PC-9 (cell line): ENCODE data around the gene SPEG. TPM values are rescaled to one million over a fixed set of nuclear protein-coding genes. Genes with fewer than 3 reads are reported as not detected.

Experiments used
- BruUV-seq: library from RNA; stranded (reverse); fragments of 400-500 nt; replicated peaks from 2 replicates; lab custom pipeline; 2021; lab: Mats Ljungman, UMichigan
- CTCF ChIA-PET: fragments of 300-600 bp; sonication (Branson Sonifier 250); formaldehyde crosslinking; loops from one replicate; lab custom pipeline; 2022; ENCODE audit warnings: antibody characterized with exemption; lab: Charles Lee
- POLR2A ChIA-PET: fragments of 300-600 bp; sonication (Branson Sonifier 250); formaldehyde crosslinking; loops from one replicate; lab custom pipeline; 2022; ENCODE audit warnings: antibody characterized with exemption; ENCODE audit not compliant: unreplicated experiment; lab: Charles Lee
- DNase-seq, 2 experiments: peaks; one replicate each; pipeline versions ENCODE4 v3.0.0 to v3.0.0-alpha.2; 2015 to 2022; ENCODE audit warnings: mixed read lengths in 1 of 2
- H2AFZ ChIP-seq: fragments of 200-600 bp; sonication (generic); 2 replicates; pipeline ENCODE4 v1.8.1; 2017; ENCODE audit warnings: antibody characterized with exemption
- H3F3A ChIP-seq: fragments of 200-600 bp; sonication (generic); 2 replicates; pipeline ENCODE4 v1.8.1; 2017; ENCODE audit warnings: antibody characterized with exemption, mild to moderate bottlenecking, low read depth; ENCODE audit not compliant: insufficient read depth
- H3K27ac ChIP-seq: fragments of 200-600 bp; sonication (generic); 2 replicates; pipeline ENCODE4 v1.6.1; 2016; ENCODE audit warnings: mixed run types
- H3K27me3 ChIP-seq: fragments of 200-600 bp; sonication (generic); 2 replicates; pipeline ENCODE4 v1.6.1; 2016; ENCODE audit warnings: low read depth, mixed run types; ENCODE audit not compliant: insufficient read depth
- H3K36me3 ChIP-seq: fragments of 200-600 bp; sonication (generic); 2 replicates; pipeline ENCODE4 v1.6.1; 2016; ENCODE audit warnings: low read depth, mixed run types
- H3K4me1 ChIP-seq: fragments of 200-600 bp; sonication (generic); replicated peaks from 2 replicates; pipeline ENCODE4 v1.6.1; 2016; ENCODE audit warnings: mixed run types; ENCODE audit not compliant: insufficient read depth
- H3K4me2 ChIP-seq: fragments of 200-600 bp; sonication (generic); 2 replicates; pipeline ENCODE4 v1.6.1; 2017; ENCODE audit warnings: mixed run types
- H3K4me3 ChIP-seq: fragments of 200-600 bp; sonication (generic); 2 replicates; pipeline ENCODE4 v1.6.1; 2016; ENCODE audit warnings: mixed run types
- H3K79me2 ChIP-seq: fragments of 200-600 bp; sonication (generic); 2 replicates; pipeline ENCODE4 v1.6.1; 2017; ENCODE audit warnings: low read depth, mixed run types
- H3K9me2 ChIP-seq: fragments of 200-600 bp; sonication (generic); 2 replicates; pipeline ENCODE4 v1.8.1; 2017; ENCODE audit warnings: mild to moderate bottlenecking; ENCODE audit not compliant: insufficient read depth
- H3K9me3 ChIP-seq: fragments of 200-600 bp; sonication (generic); 2 replicates; pipeline ENCODE4 v1.8.1; 2016; ENCODE audit warnings: low read depth; ENCODE audit not compliant: insufficient read depth
- H4K20me1 ChIP-seq: fragments of 200-600 bp; sonication (generic); 2 replicates; pipeline ENCODE4 v1.8.1; 2017; ENCODE audit not compliant: insufficient read depth
- CTCF ChIP-seq: fragments of 200-600 bp; sonication (generic); conservative IDR thresholded peaks from 2 replicates; pipeline ENCODE4 v1.6.1; 2017; ENCODE audit warnings: mixed run types, antibody characterized with exemption, mild to moderate bottlenecking, moderate library complexity
- EZH2 ChIP-seq: fragments of 200-600 bp; sonication (generic); IDR thresholded peaks from 2 replicates; pipeline ENCODE4 v1.8.0; 2017; ENCODE audit warnings: antibody characterized with exemption, low read depth
- intact Hi-C: fragments of 100-400 bp; cut with micrococcal nuclease; formaldehyde crosslinking; loops from one replicate; pipeline ENCODE4 v1.10.0; 2022; ENCODE audit not compliant: unreplicated experiment
- total RNA-seq: library from RNA; stranded (reverse); gene quantifications from 2 replicates; pipeline ENCODE4 v1.2.3, GENCODE V29; 2021

Gene SPEG
- total RNA-seq, 1 experiment from 2014 or later: 46.8 TPM

DNA sequence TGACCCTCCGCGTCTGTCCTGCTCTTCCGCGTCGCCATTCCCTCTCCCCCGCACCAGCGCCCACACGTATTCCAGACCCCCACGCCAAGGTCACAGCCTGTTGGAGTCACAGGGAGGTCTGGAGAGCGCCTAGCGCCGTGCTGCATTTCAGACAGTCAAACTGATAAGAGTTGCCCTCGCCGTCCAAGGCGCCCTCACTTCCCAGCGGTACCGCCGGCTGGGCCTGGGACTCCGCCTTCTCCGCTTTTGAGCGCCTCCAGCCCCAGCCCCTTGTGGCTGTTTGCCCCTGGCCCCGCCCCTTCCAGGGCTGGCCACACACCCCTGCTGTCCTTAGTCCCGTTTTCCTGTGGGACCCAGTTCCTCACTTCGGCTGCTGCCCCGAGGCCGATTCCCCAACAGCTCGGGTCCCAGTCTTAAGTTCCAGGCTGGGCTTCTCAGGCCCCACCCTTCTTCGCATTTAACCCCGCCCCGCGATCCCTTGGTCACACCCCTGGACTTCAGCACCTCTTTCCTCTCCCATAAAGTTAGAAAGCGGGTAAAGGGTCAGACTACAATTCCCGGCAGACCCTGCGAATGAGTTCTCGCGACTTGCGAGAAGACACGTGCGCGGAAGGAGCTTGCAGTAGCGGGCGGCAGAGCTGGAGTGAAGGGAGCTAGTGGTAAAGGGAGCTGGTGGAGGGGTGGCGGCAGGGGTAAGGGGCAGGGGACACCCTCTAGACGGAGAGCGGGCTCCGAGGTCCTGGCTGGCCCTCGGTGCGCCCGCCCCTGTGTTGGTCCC is 63.8 kb downstream of the SPEG start, which contains the start of gene GMPPA:
Gene GMPPA (plus strand): TSS at position 612 of the 778 bp plus-strand sequence. CDS start 1,085 bp downstream, outside the sequence.
- no TSS peak for BruUV-seq
- no peak for TF ChIP-seq CTCF
- TF ChIP-seq EZH2: no peak

GRCh38 chr2:219499058-219499307 is 64.3 kb downstream of the SPEG start:
- peak overlapping the region; percentile 73 for H2AFZ ChIP-seq
- peak overlapping the region; percentile 81 for H3K27ac ChIP-seq
- no peaks in the 10 kb centered on the region for H4K20me1 ChIP-seq
- intact Hi-C loops: loop anchor here (5.0 kb wide), 1 partner anchor 42 kb away; no protein-coding TSS in a partner anchor
- H3K4me3 ChIP-seq: peak overlapping the region; percentile 74
- H3K9me2 ChIP-seq: no peaks in the 10 kb centered on the region
- no TSS peak for BruUV-seq
- H3K9me3 ChIP-seq: no peaks in the 10 kb centered on the region
- H3K36me3 ChIP-seq: no peaks in the 10 kb centered on the region; the same call in 1 of the 2 replicates
- H3K79me2 ChIP-seq: peaks cover 18% of the 10 kb centered on the region; the same call in 1 of the 2 replicates
- no peak for TF ChIP-seq EZH2
- TF ChIP-seq CTCF: no peak
- DNase-seq: no peak
- H3F3A ChIP-seq: peaks cover 4% of the 10 kb centered on the region; the same call in 1 of the 2 replicates
- CTCF ChIA-PET: interaction anchor here (0.7 to 2.9 kb wide), 6 partner anchors 11 to 111 kb away, joined by 3 to 19 read pairs (median 8); partner anchors contain the start of gene DNPEP
- POLR2A ChIA-PET: interaction anchor here (0.6 to 0.7 kb wide), 3 partner anchors 31 to 196 kb away, joined by 3 to 7 read pairs (median 6); no protein-coding TSS in a partner anchor
- H3K27me3 ChIP-seq: peaks cover 7% of the 10 kb centered on the region; the same call in 1 of the 2 replicates
- H3K4me1 ChIP-seq: peaks cover 19% of the 10 kb centered on the region
- H3K4me2 ChIP-seq: peak overlapping the region; percentile 94

More for the DNA sequence above, 63.8 kb downstream of the SPEG start, which contains the start of gene GMPPA:
- peak within 1 kb of the TSS; percentile 95 for H2AFZ ChIP-seq
- ChIA-PET CTCF (interaction anchor here (0.5 to 2.9 kb wide), 8 partner anchors 11 to 141 kb away, joined by 3 to 19 read pairs (median 8); partner anchors contain the start of gene DNPEP), POLR2A (interaction anchor here (0.5 to 0.7 kb wide), 7 partner anchors 9 to 196 kb away, joined by 3 to 10 read pairs (median 6); partner anchors contain the start of gene DNPEP)
- H3K36me3 ChIP-seq: no peaks in the 10 kb centered on the region; the same call in 1 of the 2 replicates
- peak within 1 kb of the TSS; percentile 81 for H3K27ac ChIP-seq
- H3K79me2 ChIP-seq: peaks cover 18% of the 10 kb centered on the region; the same call in 1 of the 2 replicates
- H4K20me1 ChIP-seq: no peaks in the 10 kb centered on the region
- peaks cover 7% of the 10 kb centered on the region; the same call in 1 of the 2 replicates for H3K27me3 ChIP-seq
- intact Hi-C loops: loop anchor here (1.0 to 5.0 kb wide), 2 partner anchors 23 to 41 kb away; no protein-coding TSS in a partner anchor
- DNase-seq: peak; percentile 97
- no peaks in the 10 kb centered on the region for H3K9me2 ChIP-seq
- peak within 1 kb of the TSS; percentile 74 for H3K4me3 ChIP-seq
- H3K4me1 ChIP-seq: peaks cover 19% of the 10 kb centered on the region
- peak within 1 kb of the TSS; percentile 94 for H3K4me2 ChIP-seq
- H3K9me3 ChIP-seq: no peaks in the 10 kb centered on the region
- H3F3A ChIP-seq: peaks cover 4% of the 10 kb centered on the region; the same call in 1 of the 2 replicates

GRCh38 chr2:219499555-219499954 is 64.9 kb downstream of the SPEG start:
- Histone ChIP-seq H4K20me1 (no peaks in the 10 kb centered on the region), H2AFZ (no peak overlapping the region), H3K4me3 (peak overlapping the region; percentile 74), H3K27ac (peak overlapping the region; percentile 81), H3K9me3 (no peaks in the 10 kb centered on the region), H3K4me1 (peaks cover 19% of the 10 kb centered on the region), H3K79me2 (peaks cover 18% of the 10 kb centered on the region; the same call in 1 of the 2 replicates), H3K27me3 (peaks cover 5% of the 10 kb centered on the region; the same call in 1 of the 2 replicates), H3K4me2 (peak overlapping the region; percentile 94), H3F3A (peaks cover 4% of the 10 kb centered on the region; the same call in 1 of the 2 replicates), H3K9me2 (no peaks in the 10 kb centered on the region), H3K36me3 (no peaks in the 10 kb centered on the region; the same call in 1 of the 2 replicates)
- no peak for DNase-seq
- POLR2A ChIA-PET: interaction anchor here (0.5 to 0.6 kb wide), 2 partner anchors 60 to 323 kb away, joined by 4 to 5 read pairs; partner anchors contain the start of gene CNPPD1
- CTCF ChIA-PET: interaction anchor here (0.7 to 2.9 kb wide), 4 partner anchors 8 to 112 kb away, joined by 4 to 19 read pairs (median 11); partner anchors contain the start of gene DNPEP
- TF ChIP-seq EZH2 (no peak), CTCF (no peak)
- no TSS peak for BruUV-seq
- intact Hi-C loops: loop anchor here (5.0 kb wide), 1 partner anchor 42 kb away; no protein-coding TSS in a partner anchor
